PC-3 (cell line): Measurements from ENCODE around the gene SLC44A1. TPM values are rescaled to one million over a fixed set of nuclear protein-coding genes. Genes with fewer than 3 reads are reported as not detected.

Source experiments
- ATAC-seq: fragments of 200-7000 bp; cut with Tn5 transposase; 2 replicates; pipeline ENCODE4 v1.9.1; 2020; ENCODE audit warnings: mild to moderate bottlenecking, moderate library complexity
- BruUV-seq: library from RNA; stranded (reverse); fragments of 400-500 nt; replicated peaks from 2 replicates; lab custom pipeline; 2021; lab: Mats Ljungman, UMichigan
- CTCF ChIA-PET: fragments of 300-600 bp; sonication (Branson Sonifier 250); formaldehyde crosslinking; loops from one replicate; lab custom pipeline; 2022; ENCODE audit warnings: antibody characterized with exemption; lab: Charles Lee
- POLR2A ChIA-PET: fragments of 300-600 bp; sonication (Branson Sonifier 250); formaldehyde crosslinking; loops from one replicate; lab custom pipeline; 2022; ENCODE audit warnings: antibody characterized with exemption; ENCODE audit not compliant: unreplicated experiment; lab: Charles Lee
- DNase-seq: peaks from one replicate; pipeline ENCODE4 v3.0.0-alpha.2; 2015
- H2AFZ ChIP-seq: fragments of 300-600 bp; sonication (generic); 2 replicates; pipeline ENCODE4 v1.6.0; 2016; ENCODE audit warnings: antibody characterized with exemption, low read length
- H3F3A ChIP-seq: fragments of 300-600 bp; sonication (generic); one replicate; pipeline ENCODE4 v1.6.0; 2017; ENCODE audit warnings: antibody characterized with exemption, low read length, control low read depth, mild to moderate bottlenecking; ENCODE audit not compliant: unreplicated experiment
- H3K27ac ChIP-seq: fragments of 300-600 bp; sonication (generic); 2 replicates; pipeline ENCODE4 v1.5.1; 2016; ENCODE audit warnings: mild to moderate bottlenecking, low read length
- H3K27me3 ChIP-seq: fragments of 300-600 bp; sonication (generic); 2 replicates; pipeline ENCODE4 v1.6.1; 2016; ENCODE audit warnings: low read length, mixed read lengths
- H3K36me3 ChIP-seq: fragments of 300-600 bp; sonication (generic); 2 replicates; pipeline ENCODE4 v1.6.1; 2016; ENCODE audit warnings: low read depth, mixed run types, low read length, mixed read lengths
- H3K4me1 ChIP-seq: fragments of 300-600 bp; sonication (generic); 2 replicates; pipeline ENCODE4 v1.5.1; 2016; ENCODE audit warnings: low read length; ENCODE audit not compliant: insufficient read depth
- H3K4me2 ChIP-seq: fragments of 300-600 bp; sonication (generic); 2 replicates; pipeline ENCODE4 v1.6.0; 2016; ENCODE audit warnings: low read length
- H3K4me3 ChIP-seq: fragments of 300-600 bp; sonication (generic); 2 replicates; pipeline ENCODE4 v1.5.1; 2016; ENCODE audit warnings: mild to moderate bottlenecking, low read length, mixed read lengths
- H3K79me2 ChIP-seq: fragments of 300-600 bp; sonication (generic); 2 replicates; pipeline ENCODE4 v1.6.1; 2017; ENCODE audit warnings: low read length, mixed read lengths
- H3K9ac ChIP-seq: fragments of 300-600 bp; sonication (generic); 2 replicates; pipeline ENCODE4 v1.6.0; 2016; ENCODE audit warnings: mild to moderate bottlenecking, low read length
- H3K9me2 ChIP-seq: fragments of 300-600 bp; sonication (generic); replicated peaks from 2 replicates; pipeline ENCODE4 v1.6.1; 2016; ENCODE audit warnings: mixed run types, low read length, mixed read lengths
- H3K9me3 ChIP-seq: fragments of 300-600 bp; sonication (generic); 2 replicates; pipeline ENCODE4 v1.6.1; 2016; ENCODE audit warnings: low read length, mixed read lengths
- H4K20me1 ChIP-seq: fragments of 300-600 bp; sonication (generic); 2 replicates; pipeline ENCODE4 v1.6.1; 2016; ENCODE audit warnings: low read length, mixed read lengths
- CTCF ChIP-seq: fragments of 300-600 bp; sonication (generic); conservative IDR thresholded peaks from 2 replicates; pipeline ENCODE4 v1.5.1; 2017; ENCODE audit warnings: antibody characterized with exemption, low read depth, mild to moderate bottlenecking, low read length
- EZH2 ChIP-seq: fragments of 300-600 bp; sonication (generic); IDR thresholded peaks from one replicate; pipeline ENCODE4 v1.6.1; 2017; ENCODE audit warnings: antibody characterized with exemption, mild to moderate bottlenecking, low read length; ENCODE audit not compliant: unreplicated experiment
- EZH2phosphoT487 ChIP-seq: fragments of 300-600 bp; sonication (generic); IDR thresholded peaks from 2 replicates; pipeline ENCODE4 v1.6.1; 2018; ENCODE audit warnings: mild to moderate bottlenecking, antibody characterized with exemption, low read length, borderline replicate concordance
- intact Hi-C: fragments of 100-400 bp; cut with micrococcal nuclease; formaldehyde crosslinking; loops from 2 replicates; pipeline ENCODE4 v1.9.0; 2023
- total RNA-seq: library from RNA; depleted of rRNA; stranded (reverse); fragments of >200 nt; gene quantifications from 2 replicates; pipeline ENCODE4 v1.2.3, GENCODE V29; 2014

The SLC44A1 gene
- total RNA-seq, 1 experiment from 2014 or later: 16.1 TPM

GRCh38 chr9:105319202-105319813, 74.9 kb downstream of the SLC44A1 start:
- H2AFZ ChIP-seq: no peak overlapping the region
- intact Hi-C loops: no loop called here
- H3K4me1 ChIP-seq: peaks cover 11% of the 10 kb centered on the region
- CTCF ChIA-PET: interaction anchor here (0.5 kb wide), 1 partner anchor 63 kb away, joined by 3 read pairs; no protein-coding TSS in a partner anchor
- BruUV-seq: no TSS peak
- H3K27ac ChIP-seq: peak overlapping the region; percentile 21; the same call in 1 of the 2 replicates
- no peaks in the 10 kb centered on the region for H3K27me3 ChIP-seq
- no peak for ATAC-seq
- H3K4me2 ChIP-seq: no peak overlapping the region
- POLR2A ChIA-PET: no interaction called here
- H3K9me3 ChIP-seq: no peaks in the 10 kb centered on the region
- no peaks in the 10 kb centered on the region for H3F3A ChIP-seq
- no peaks in the 10 kb centered on the region for H3K9me2 ChIP-seq
- H3K9ac ChIP-seq: no peak overlapping the region
- H3K4me3 ChIP-seq: no peak overlapping the region
- TF ChIP-seq CTCF (no peak), EZH2phosphoT487 (no peak), EZH2 (no peak)
- H3K79me2 ChIP-seq: no peaks in the 10 kb centered on the region
- H4K20me1 ChIP-seq: no peaks in the 10 kb centered on the region
- no peak for DNase-seq
- no peaks in the 10 kb centered on the region for H3K36me3 ChIP-seq

GRCh38 chr9:105320568-105320967, 76.1 kb downstream of the SLC44A1 start:
- Histone ChIP-seq H3K9me3 (no peaks in the 10 kb centered on the region), H3K4me1 (peaks cover 11% of the 10 kb centered on the region), H3K27me3 (no peaks in the 10 kb centered on the region), H3K9ac (no peak overlapping the region), H4K20me1 (no peaks in the 10 kb centered on the region), H3K4me3 (no peak overlapping the region), H3F3A (no peaks in the 10 kb centered on the region), H3K27ac (no peak overlapping the region), H3K36me3 (no peaks in the 10 kb centered on the region), H2AFZ (no peak overlapping the region), H3K9me2 (no peaks in the 10 kb centered on the region), H3K4me2 (no peak overlapping the region), H3K79me2 (no peaks in the 10 kb centered on the region)
- intact Hi-C loops: no loop called here
- ATAC-seq (no peak), DNase-seq (no peak)
- POLR2A ChIA-PET: no interaction called here
- CTCF ChIA-PET: no interaction called here
- no TSS peak for BruUV-seq
- TF ChIP-seq CTCF: no peak
- no peak for TF ChIP-seq EZH2phosphoT487
- TF ChIP-seq EZH2: no peak

GRCh38 chr9:105328296-105328695, 83.8 kb downstream of the SLC44A1 start:
- BruUV-seq: no TSS peak
- H4K20me1 ChIP-seq: no peaks in the 10 kb centered on the region
- ATAC-seq: no peak
- H3F3A ChIP-seq: no peaks in the 10 kb centered on the region
- TF ChIP-seq EZH2 (no peak), EZH2phosphoT487 (no peak), CTCF (no peak)
- H3K27me3 ChIP-seq: no peaks in the 10 kb centered on the region
- H3K4me1 ChIP-seq: peaks cover 4% of the 10 kb centered on the region; the same call in 1 of the 2 replicates
- H3K9ac ChIP-seq: no peak overlapping the region
- no peak overlapping the region for H3K27ac ChIP-seq
- POLR2A ChIA-PET: no interaction called here
- CTCF ChIA-PET: no interaction called here
- no peaks in the 10 kb centered on the region for H3K79me2 ChIP-seq
- intact Hi-C loops: no loop called here
- no peaks in the 10 kb centered on the region for H3K9me2 ChIP-seq
- H2AFZ ChIP-seq: no peak overlapping the region
- no peak overlapping the region for H3K4me2 ChIP-seq
- H3K36me3 ChIP-seq: no peaks in the 10 kb centered on the region
- no peak overlapping the region for H3K4me3 ChIP-seq
- H3K9me3 ChIP-seq: no peaks in the 10 kb centered on the region
- DNase-seq: no peak
